K562 (cell line): ENCODE measurements around the gene TIGD4. TPM values are rescaled to one million over a fixed set of nuclear protein-coding genes. Genes with fewer than 3 reads are reported as not detected.

ENCODE experiments used
- CBX8 ChIP-seq: fragments of 200-600 bp; sonication (generic); IDR thresholded peaks from 2 replicates; pipeline ENCODE4 v1.6.1; 2012; ENCODE audit warnings: borderline replicate concordance, mixed run types, low read depth, mild to moderate bottlenecking, moderate library complexity, mixed read lengths, low read length, control low read depth, inconsistent platforms; ENCODE audit not compliant: poor library complexity, severe bottlenecking; ENCODE audit errors: extremely low read depth
- CTBP1 ChIP-seq: fragments of 450-650 bp; IDR thresholded peaks from 2 replicates; pipeline ENCODE4 v1.6.1; 2016; ENCODE audit warnings: borderline replicate concordance
- HES1 ChIP-seq: fragments of 450-650 bp; IDR thresholded peaks from 2 replicates; pipeline ENCODE4 v1.6.1; 2016; ENCODE audit warnings: low read depth, mild to moderate bottlenecking, moderate library complexity
- IRF9 ChIP-seq: fragments of 450-650 bp; IDR thresholded peaks from 2 replicates; pipeline ENCODE4 v1.6.1; 2016; ENCODE audit warnings: missing biosample characterization, missing genetic modification characterization
- JUN ChIP-seq, 2 experiments: sonication (generic) in 1 of 2; formaldehyde crosslinking in 1 of 2; IDR thresholded peaks; 2 replicates each; pipeline versions ENCODE4 v1.6.1 to v1.8.0; 2012 to 2022; ENCODE audit warnings: borderline replicate concordance in 2 of 2, mild to moderate bottlenecking in 2 of 2, improper control_type of control experiment in 1 of 2, low read depth in 1 of 2, low read length in 1 of 2, missing genetic modification reagents in 1 of 2
- KAT8 ChIP-seq: fragments of 450-650 bp; IDR thresholded peaks from 2 replicates; pipeline ENCODE4 v1.6.1; 2016; ENCODE audit warnings: low read depth, mild to moderate bottlenecking
- NR0B1 ChIP-seq: fragments of 450-650 bp; IDR thresholded peaks from one replicate; pipeline ENCODE4 v1.6.1; 2018; ENCODE audit warnings: mild to moderate bottlenecking, moderate library complexity; ENCODE audit not compliant: partially characterized antibody
- PBX2 ChIP-seq, 2 experiments: IDR thresholded peaks in 1 of 2; conservative IDR thresholded peaks in 1 of 2; 2 replicates each; pipeline ENCODE4 v1.6.1; 2016; ENCODE audit warnings: low read depth in 2 of 2, mild to moderate bottlenecking in 1 of 2, missing compliant biosample characterization in 1 of 2, missing genetic modification characterization in 1 of 2, moderate library complexity in 1 of 2
- PKNOX1 ChIP-seq: fragments of 450-650 bp; IDR thresholded peaks from 2 replicates; pipeline ENCODE4 v1.6.1; 2016
- PRPF4 ChIP-seq: fragments of 200-400 bp; formaldehyde crosslinking; IDR thresholded peaks from one replicate; pipeline ENCODE4 v1.6.1; 2017; ENCODE audit warnings: low read length, low read depth, mild to moderate bottlenecking; ENCODE audit not compliant: insufficient read depth, poor library complexity, severe bottlenecking
- RFX7 ChIP-seq: fragments of 250-450 bp; sonication (Bioruptor Pico); IDR thresholded peaks from 2 replicates; pipeline ENCODE4 v1.5.1; 2021; ENCODE audit warnings: mild to moderate bottlenecking
- SUPT5H ChIP-seq: fragments of 450-650 bp; IDR thresholded peaks from 2 replicates; pipeline ENCODE4 v1.6.1; 2016
- TCFL5 ChIP-seq: fragments of 250-450 bp; sonication (Bioruptor Pico); conservative IDR thresholded peaks from 2 replicates; pipeline ENCODE4 v1.6.1; 2021; ENCODE audit warnings: mild to moderate bottlenecking, moderate library complexity, matching md5 sums
- TSHZ1 ChIP-seq: fragments of 250-450 bp; sonication (Bioruptor Pico); IDR thresholded peaks from 2 replicates; pipeline ENCODE4 v1.4.0; 2020; ENCODE audit warnings: mild to moderate bottlenecking, moderate library complexity
- ZSCAN29 ChIP-seq: fragments of 450-650 bp; IDR thresholded peaks from 2 replicates; pipeline ENCODE4 v1.6.1; 2017
- polyA plus RNA-seq, 8 experiments: library from polyadenylated mRNA; depleted of rRNA in 4 of 8; stranded (reverse) in 5 of 8; unstranded in 3 of 8; fragments of >200 nt; fragmentation: Nextera tagmentation in 2 of 8; fragmentation: Illumina TruSeq in 1 of 8; extraction: Ambion mirVana in 2 of 8; extraction: Trizol in 1 of 8; gene quantifications; 2 replicates each; pipeline versions ENCODE4 v1.2.1 to v1.2.3, GENCODE V29; 2011 to 2014; ENCODE audit warnings: inconsistent platforms in 1 of 8, missing spikeins in 1 of 8
- total RNA-seq, 7 experiments: library from RNA; depleted of rRNA in 6 of 7; stranded (reverse); fragments of >200 nt in 6 of 7; fragmentation: Illumina TruSeq in 2 of 7; extraction: Trizol in 2 of 7; gene quantifications; 2 replicates each; pipeline versions ENCODE4 v1.2.1 to v1.2.3, GENCODE V29; 2011 to 2021; ENCODE audit warnings: low replicate concordance in 1 of 7

Gene TIGD4
- total and polyA plus RNA-seq, 9 of the 15 experiments (the other 6 are each of a cell fraction or from before 2014, with no cell fraction given) = 0.07 to 0.28 (median 0.18) TPM

- TF ChIP-seq IRF9 (tag) (no peak), NR0B1 (no peak), KAT8 (no peak), TSHZ1 (CRISPR knock-in tag) (no peak), PRPF4 (no peak), ZSCAN29 (no peak), PKNOX1 (peak; percentile 79), PBX2 (CRISPR knock-in tag; IDR thresholded peaks at IDR 0.05; ENCODE audit: low read depth) (no peak), PBX2 (tag; conservative IDR thresholded peaks at IDR 0.05; ENCODE audit: low read depth) (no peak), CBX8 (no peak), JUN (IDR thresholded peaks at IDR 0.05; ENCODE audit: borderline replicate concordance, low read depth, low read length) (no peak), JUN (CRISPR knock-in tag; IDR thresholded peaks at IDR 0.05; ENCODE audit: borderline replicate concordance) (no peak), HES1 (no peak), SUPT5H (peak; percentile 87), RFX7 (CRISPR knock-in tag) (no peak), TCFL5 (CRISPR knock-in tag) (no peak), CTBP1 (peak; percentile 87; the same call in 1 of the 2 replicates)
Measured at GRCh38 chr4:152779513-152780266, at the start of gene TIGD4, which contains the start of gene ARFIP1 (continued).
